HG02852 (cell line): ENCODE data around the gene MAGEA12.
"Not testable (repeated sequence)": the region's sequence is repeated elsewhere in the genome, so short reads cannot be mapped to it uniquely, and the experiment has no call there.

Experiments used
- ATAC-seq: cut with Tn5 transposase; IDR thresholded peaks from one replicate; pipeline ENCODE4 v1.9.1; 2021; ENCODE audit warnings: mild to moderate bottlenecking, moderate library complexity; ENCODE audit not compliant: unreplicated experiment

Gene MAGEA12

GRCh38 chrX:152761582-152761981 is 28.0 kb downstream of the MAGEA12 start:
- ATAC-seq, result not testable (repeated sequence)

GRCh38 chrX:152766562-152766961 is 33.0 kb downstream of the MAGEA12 start:
- not testable (repeated sequence) for ATAC-seq

DNA sequence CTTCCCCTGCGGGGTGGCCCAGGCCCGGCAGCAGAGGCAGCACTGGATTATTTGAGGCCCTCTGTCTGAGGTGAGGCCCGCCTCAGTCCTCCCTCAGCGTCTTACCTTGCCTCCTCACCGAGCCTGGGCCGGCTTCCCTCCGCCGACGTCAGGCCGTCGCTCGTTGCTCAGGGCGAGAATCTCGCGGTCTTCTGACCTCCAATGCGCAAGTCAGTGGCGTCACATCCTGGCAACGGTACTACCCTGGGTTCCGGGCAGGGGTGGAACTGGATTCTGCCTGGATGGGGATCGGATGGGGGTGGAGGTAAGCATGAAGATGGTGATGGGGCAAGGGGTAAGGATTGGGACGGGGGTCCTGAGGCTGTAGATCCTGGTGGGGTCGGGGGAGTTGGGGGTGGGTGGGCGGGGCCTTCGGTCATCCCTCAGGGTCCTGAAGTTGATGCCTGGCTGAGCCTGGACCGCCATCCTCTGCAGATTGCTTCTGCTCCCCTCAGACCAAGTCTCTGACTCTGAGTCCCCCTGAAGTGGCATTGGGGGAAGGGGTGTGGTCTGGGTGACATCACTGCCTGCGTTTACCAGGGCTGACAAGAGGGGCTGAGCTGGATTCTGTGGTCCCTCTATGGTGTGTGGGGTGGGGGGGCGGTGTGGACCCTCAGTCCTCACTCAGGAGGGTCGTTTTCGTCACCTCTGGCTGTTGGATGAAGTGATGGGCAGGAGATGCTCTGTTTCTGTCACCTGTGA is 36.2 kb downstream of the MAGEA12 start, which contains the start of gene MAGEA6:
Gene MAGEA6, minus strand, starts transcription at position 141 of the 741 bp plus-strand sequence. CDS start 2,039 bp downstream, outside the sequence.
- ATAC-seq, result not testable (repeated sequence)

- ATAC-seq, result peak; percentile 89
Measured at GRCh38 chrX:152787062-152787461, 53.5 kb downstream of the MAGEA12 start.
